H1 (cell line): ENCODE results near the gene FSD1L. TPM values are rescaled to one million over a fixed set of nuclear protein-coding genes. Genes with fewer than 3 reads are reported as not detected.
A peak's percentile ranks its signal among the peaks of the same experiment; 100 is the strongest.

Source experiments
- CTCF ChIP-seq, 3 experiments: IDR thresholded peaks; 1 replicate in 2 of 3; 2 replicates in 1 of 3; pipeline versions ENCODE4 v1.5.1 to v1.6.1; 2011; ENCODE audit warnings: low read length in 3 of 3, mild to moderate bottlenecking in 3 of 3, inconsistent platforms in 2 of 3, low read depth in 1 of 3, moderate library complexity in 1 of 3; ENCODE audit not compliant: insufficient read depth in 1 of 3; ENCODE audit errors: control extremely low read depth in 1 of 3
- JUN ChIP-seq: IDR thresholded peaks from 2 replicates; pipeline ENCODE4 v1.6.1; 2011; ENCODE audit warnings: low read depth, mild to moderate bottlenecking, improper control_type of control experiment, low read length
- RAD21 ChIP-seq, 2 experiments: IDR thresholded peaks in 1 of 2; conservative IDR thresholded peaks in 1 of 2; 2 replicates each; pipeline ENCODE4 v1.6.1; 2011; ENCODE audit warnings: low read depth in 2 of 2, low read length in 2 of 2, improper control_type of control experiment in 1 of 2, inconsistent platforms in 1 of 2, mild to moderate bottlenecking in 1 of 2, moderate library complexity in 1 of 2
- TCF12 ChIP-seq: IDR thresholded peaks from 2 replicates; pipeline ENCODE4 v1.6.1; 2011; ENCODE audit warnings: low read depth, mild to moderate bottlenecking, low read length
- YY1 ChIP-seq: IDR thresholded peaks from 2 replicates; pipeline ENCODE4 v1.6.1; 2011; ENCODE audit warnings: low read depth, mild to moderate bottlenecking, low read length
- polyA plus RNA-seq, 7 experiments: library from polyadenylated mRNA; depleted of rRNA in 3 of 7; stranded (reverse) in 5 of 7; unstranded in 2 of 7; fragments of >200 nt in 5 of 7; fragments of 200-250 nt in 2 of 7; gene quantifications; 1 replicate in 5 of 7; 2 replicates in 1 of 7; 4 replicates in 1 of 7; pipeline versions ENCODE4 v1.2.1 to v1.2.3, GENCODE V29; 2011 to 2013; ENCODE audit warnings: missing spikeins in 2 of 7, mixed read lengths in 2 of 7
- total RNA-seq: library from RNA; stranded (reverse); fragmentation: NEBNext Ultra II Directional; extraction: Animal tissue kit (Norgen Biotek cat#: 25700); gene quantifications from 2 replicates; pipeline ENCODE4 v1.2.1, GENCODE V29; 2021

The FSD1L gene
- total and polyA plus RNA-seq, 2 of the 8 experiments (the other 6 are each of a cell fraction or from before 2014, with no cell fraction given) = 0.91 to 4.8 TPM

GRCh38 chr9:105414947-105415661, 32.7 kb upstream of the FSD1L start (continued):
- peak; percentile 51 to 89 (median 81) for TF ChIP-seq CTCF (IDR thresholded peaks at IDR 0.05; ENCODE audit: control extremely low read depth in 1 of 3, insufficient read depth in 1 of 3, low read depth in 1 of 3, low read length in 3 of 3)
- TF ChIP-seq YY1 = peak; percentile 78
- TF ChIP-seq RAD21 (IDR thresholded peaks at IDR 0.05 in 1 of 2, conservative IDR thresholded peaks at IDR 0.05 in 1 of 2; ENCODE audit: low read depth in 2 of 2, low read length in 2 of 2) = peak; percentile 99
- peak; percentile 71; the same call in 1 of the 2 replicates for TF ChIP-seq TCF12
- TF ChIP-seq JUN = 0 out of 2 replicates have a peak, but pooled peaks have one; percentile 18
